Cardiac septum (tissue), 1 donor: Measurements from ENCODE around the gene SFXN4. TPM values are rescaled to one million over a fixed set of nuclear protein-coding genes. Genes with fewer than 3 reads are reported as not detected.

ENCODE experiments used
- DNase-seq: peaks from one replicate; pipeline ENCODE4 v3.0.0-alpha.2; 2020; ENCODE audit warnings: low spot score
- intact Hi-C: fragments of 100-400 bp; cut with DNase I; formaldehyde crosslinking; loops from one replicate; pipeline ENCODE4 v1.14.0; 2022
- long read RNA-seq: library from polyadenylated mRNA; unstranded; transcript quantifications from one replicate; pipeline ENCODE4 v2.0.0, GENCODE V29; 2021
- total RNA-seq: library from RNA; stranded (reverse); fragmentation: NEBNext Ultra II Directional; extraction: Animal tissue kit (Norgen Biotek cat#: 25700); gene quantifications from one replicate; pipeline ENCODE4 v1.2.1, GENCODE V29; 2021
- donor health status: DM: no; HTN: no; CAD: no.

The SFXN4 gene
- 44.0 TPM for total RNA-seq
- long read RNA-seq, transcript SFXN4-201 (14 exons, 1,363 nt), result major isoform, 50 of 74 reads
- long read RNA-seq, partial matches to known transcripts, result 1 of 74 reads
- long read RNA-seq, other reads (novel, unspliced or antisense), result 23 of 74 reads

- intact Hi-C loops, result loop anchor here (2.0 kb wide), 1 partner anchor 13 kb away; the partner anchor contains the start of gene PRDX3
- peak; percentile 93 for DNase-seq
These were observed at the start of gene SFXN4 for GRCh38 chr10:119165171-119166117. Gene SFXN4, minus strand, starts transcription at chr10:119165714. Its CDS starts 67 bp downstream, at chr10:119165647.

- no peak for DNase-seq
- intact Hi-C loops, result no loop called here
These were observed 46.3 kb upstream of the SFXN4 start for GRCh38 chr10:119211625-119212441.

- intact Hi-C loops, result no loop called here
- no peak for DNase-seq
These were observed 45.7 kb upstream of the SFXN4 start for GRCh38 chr10:119211176-119211575.

GRCh38 chr10:119210633-119211032 is 45.1 kb upstream of the SFXN4 start:
- DNase-seq, result no peak
- intact Hi-C loops, result no loop called here

- no peak for DNase-seq
- intact Hi-C loops, result loop anchor here (5.0 to 10.0 kb wide), 3 partner anchors 42 to 445 kb away; partner anchors contain the start of gene BAG3
These were observed 44.3 kb upstream of the SFXN4 start for GRCh38 chr10:119209736-119210355.

- peak; percentile 78 for DNase-seq
- intact Hi-C loops, result loop anchor here (5.0 to 10.0 kb wide), 3 partner anchors 43 to 446 kb away; partner anchors contain the start of gene BAG3
These were observed 43.7 kb upstream of the SFXN4 start for GRCh38 chr10:119209035-119209735.

GRCh38 chr10:119208553-119208940 is 43.0 kb upstream of the SFXN4 start:
- DNase-seq, result no peak
- intact Hi-C loops, result loop anchor here (5.0 to 10.0 kb wide), 3 partner anchors 44 to 446 kb away; partner anchors contain the start of gene BAG3

GRCh38 chr10:119207713-119208552 is 42.4 kb upstream of the SFXN4 start:
- intact Hi-C loops, result loop anchor here (2.0 to 10.0 kb wide), 5 partner anchors 44 to 447 kb away; partner anchors contain the start of gene BAG3
- DNase-seq, result peak; percentile 77

GRCh38 chr10:119207366-119207666 is 41.8 kb upstream of the SFXN4 start, which contains the start of gene GRK5:
Gene GRK5, plus strand, starts transcription at chr10:119207571. Its CDS starts 347 bp downstream, at chr10:119207918.
- intact Hi-C loops, result loop anchor here (2.0 to 10.0 kb wide), 5 partner anchors 45 to 447 kb away; partner anchors contain the start of gene BAG3
- peak; percentile 98 for DNase-seq

- DNase-seq, result peak; percentile 83
- intact Hi-C loops, result loop anchor here (1.0 to 10.0 kb wide), 6 partner anchors 46 to 448 kb away; partner anchors contain the start of gene BAG3
These were observed 41.3 kb upstream of the SFXN4 start for GRCh38 chr10:119206603-119207365.

- peak; percentile 89 for DNase-seq
- intact Hi-C loops, result loop anchor here (1.0 to 10.0 kb wide), 6 partner anchors 46 to 449 kb away; partner anchors contain the start of gene BAG3
These were observed 40.5 kb upstream of the SFXN4 start for GRCh38 chr10:119205894-119206602.

GRCh38 chr10:119203006-119203405 is 37.5 kb upstream of the SFXN4 start:
- no peak for DNase-seq
- intact Hi-C loops, result loop anchor here (10.0 kb wide), 1 partner anchor 452 kb away; the partner anchor contains the start of gene BAG3

GRCh38 chr10:119201233-119201632 is 35.7 kb upstream of the SFXN4 start:
- no peak for DNase-seq
- intact Hi-C loops, result loop anchor here (10.0 kb wide), 1 partner anchor 454 kb away; the partner anchor contains the start of gene BAG3

- DNase-seq, result no peak
- intact Hi-C loops, result loop anchor here (1.0 to 5.0 kb wide), 3 partner anchors 246 to 343 kb away; partner anchors contain the start of gene RGS10
These were observed 33.9 kb upstream of the SFXN4 start for GRCh38 chr10:119199231-119199992.

GRCh38 chr10:119198438-119198837 is 32.9 kb upstream of the SFXN4 start:
- no peak for DNase-seq
- intact Hi-C loops, result loop anchor here (2.0 to 5.0 kb wide), 2 partner anchors 290 to 344 kb away; partner anchors contain the start of gene RGS10
